ENCODE measurements around the gene SLC10A1.
A peak's percentile ranks its signal among the peaks of the same experiment; 100 is the strongest.
"Not testable (repeated sequence)": the region's sequence is repeated elsewhere in the genome, so short reads cannot be mapped to it uniquely, and the experiment has no call there.

The SLC10A1 gene

DNA sequence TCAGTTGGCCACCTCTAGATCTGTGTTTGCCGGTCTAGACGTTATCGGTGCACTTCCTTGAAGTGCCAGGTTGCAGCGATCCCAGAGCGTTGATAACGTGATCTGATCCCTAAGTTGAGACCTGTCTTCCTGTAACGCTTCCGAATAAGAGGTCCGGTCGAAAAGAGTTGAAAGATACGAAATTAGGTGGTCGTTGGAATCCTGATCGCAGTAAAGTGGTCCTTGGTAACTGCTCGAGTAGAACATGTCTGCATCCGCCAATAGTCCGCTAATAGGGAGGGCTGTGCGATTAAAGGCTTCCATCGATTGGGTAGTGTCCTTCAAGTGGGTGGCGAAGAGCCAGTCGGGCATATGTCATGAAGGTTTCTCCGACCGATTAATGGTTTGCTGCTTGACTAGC is 27.4 kb downstream of the SLC10A1 start:
- DNase-seq (ENCODE audit: low spot score), result no peak

DNA sequence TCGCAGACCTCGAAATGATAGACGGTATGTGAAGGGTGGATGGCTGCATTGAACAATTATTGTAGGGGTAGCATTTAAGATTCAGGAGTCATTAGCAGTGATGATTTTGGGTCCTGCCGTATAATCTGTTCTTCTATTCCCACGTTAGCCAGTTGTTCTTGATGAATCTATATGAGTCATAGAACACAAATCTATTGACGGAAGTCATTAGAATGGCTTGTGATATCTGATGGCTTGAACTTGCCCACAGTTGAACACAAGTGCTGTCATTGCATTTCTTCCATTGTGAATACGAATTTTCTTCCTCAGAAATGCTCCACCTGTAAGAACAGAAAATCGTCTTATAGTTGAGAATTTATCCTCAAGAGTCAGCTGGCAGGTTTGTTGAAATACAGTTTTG is 28.2 kb downstream of the SLC10A1 start:
- peak; percentile 78 for DNase-seq (ENCODE audit: low spot score)

GRCh38 chr14:69767369-69767999 is 29.6 kb downstream of the SLC10A1 start:
- peak; percentile 90 for DNase-seq (ENCODE audit: low spot score)

- peak; percentile 96 for DNase-seq (ENCODE audit: low spot score)
Measured at GRCh38 chr14:69766984-69767368, 30.1 kb downstream of the SLC10A1 start, which contains the start of gene SRSF5. Gene SRSF5, plus strand, starts transcription at chr14:69767142. Its CDS starts 1,015 bp downstream, at chr14:69768157.

- DNase-seq (ENCODE audit: low spot score), result peak; percentile 53
Measured at GRCh38 chr14:69763761-69764510, 33.1 kb downstream of the SLC10A1 start.

DNA sequence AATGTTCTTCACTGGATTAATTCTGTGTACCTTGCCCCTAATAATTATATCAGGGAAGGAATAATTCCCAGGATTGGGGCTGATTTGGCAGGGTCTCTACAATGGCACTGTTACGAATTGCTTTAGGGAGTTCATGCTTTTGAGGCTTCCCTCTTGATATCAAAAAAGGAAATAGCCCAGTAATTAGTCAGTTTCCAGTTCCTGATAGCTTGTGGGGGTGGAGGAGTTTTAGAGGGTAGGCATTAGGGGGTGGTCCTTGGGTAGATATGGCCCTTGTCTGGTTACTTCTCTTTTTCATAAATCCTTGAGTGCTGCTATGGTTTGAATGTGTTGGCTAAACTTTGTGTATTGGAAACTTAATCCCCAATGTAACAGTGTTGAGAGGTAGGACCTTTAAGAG is 36.2 kb downstream of the SLC10A1 start:
- no peak for DNase-seq (ENCODE audit: low spot score)

- DNase-seq (ENCODE audit: low spot score), result no peak
Measured at GRCh38 chr14:69756298-69756697, 40.7 kb downstream of the SLC10A1 start.

DNA sequence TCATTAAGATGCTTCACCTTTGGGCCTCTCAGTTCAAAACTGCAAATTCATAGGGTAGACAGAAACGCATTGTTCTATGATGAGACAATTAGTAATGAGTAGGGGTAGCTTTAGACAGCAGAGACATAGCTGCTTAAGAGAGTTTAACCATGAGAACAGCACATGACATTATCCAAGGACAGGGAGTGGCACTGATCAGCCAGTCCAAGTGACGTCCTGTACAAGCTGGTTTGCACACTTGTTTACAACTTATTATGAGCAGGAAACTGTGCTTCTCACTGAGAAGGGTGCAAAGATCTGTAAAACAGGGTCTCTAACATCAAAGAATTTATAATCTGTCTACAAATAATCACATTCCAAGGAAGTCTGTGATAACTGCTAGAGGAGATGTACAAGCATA is 41.3 kb downstream of the SLC10A1 start:
- no peak for DNase-seq (ENCODE audit: low spot score)

DNA sequence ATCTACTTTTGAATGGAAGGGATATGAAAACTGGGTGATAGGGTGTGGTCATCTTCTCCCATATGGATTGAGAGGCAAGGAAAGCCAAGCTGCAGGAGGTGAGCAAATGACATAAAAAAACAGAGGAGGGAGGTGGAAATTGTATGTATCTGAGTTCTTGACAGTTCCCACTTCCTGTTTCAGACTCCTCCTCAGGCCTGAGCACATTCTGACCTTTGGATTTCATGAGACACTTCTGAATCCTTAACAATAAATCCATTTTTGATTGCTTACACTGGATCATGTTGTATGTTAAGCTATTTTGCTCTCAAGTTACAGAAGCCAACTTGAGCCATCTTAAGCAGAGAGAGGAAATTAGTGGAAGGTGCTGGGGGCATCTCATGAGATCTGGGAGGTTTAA is 41.7 kb downstream of the SLC10A1 start:
- no peak for DNase-seq (ENCODE audit: low spot score)

GRCh38 chr14:69754487-69754886 is 42.6 kb downstream of the SLC10A1 start:
- no peak for DNase-seq (ENCODE audit: low spot score)

DNA sequence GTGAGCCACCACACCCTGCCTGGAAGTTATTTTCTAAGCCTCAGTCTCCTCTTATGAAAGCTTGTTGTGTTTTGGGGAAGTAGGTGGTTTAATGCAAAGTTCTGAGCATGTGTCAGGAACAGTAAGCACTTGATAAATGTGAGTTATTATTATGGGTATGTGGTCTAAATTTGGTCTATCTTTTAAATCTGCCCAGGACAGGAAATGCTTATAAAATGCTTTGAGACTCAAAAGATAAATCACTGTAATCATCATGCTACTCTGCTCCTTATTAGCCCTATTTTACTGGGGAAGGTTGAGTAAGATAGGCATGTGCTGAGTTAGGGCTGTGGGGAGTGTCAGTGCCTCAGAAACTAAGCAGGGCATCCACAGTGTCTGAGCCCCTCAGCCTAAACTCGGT is 43.2 kb downstream of the SLC10A1 start:
- DNase-seq (ENCODE audit: low spot score), result no peak

GRCh38 chr14:69752773-69753172 is 44.3 kb downstream of the SLC10A1 start:
- DNase-seq (ENCODE audit: low spot score), result no peak

- DNase-seq (ENCODE audit: low spot score), result no peak
Measured at GRCh38 chr14:69750495-69750894, 46.5 kb downstream of the SLC10A1 start.

- no peak for DNase-seq (ENCODE audit: low spot score)
Measured at GRCh38 chr14:69749956-69750355, 47.1 kb downstream of the SLC10A1 start.

- no peak for DNase-seq (ENCODE audit: low spot score)
Measured at GRCh38 chr14:69741055-69741454, 56.0 kb downstream of the SLC10A1 start.

GRCh38 chr14:69736405-69736804 is 60.6 kb downstream of the SLC10A1 start:
- DNase-seq (ENCODE audit: low spot score), result not testable (repeated sequence)

DNA sequence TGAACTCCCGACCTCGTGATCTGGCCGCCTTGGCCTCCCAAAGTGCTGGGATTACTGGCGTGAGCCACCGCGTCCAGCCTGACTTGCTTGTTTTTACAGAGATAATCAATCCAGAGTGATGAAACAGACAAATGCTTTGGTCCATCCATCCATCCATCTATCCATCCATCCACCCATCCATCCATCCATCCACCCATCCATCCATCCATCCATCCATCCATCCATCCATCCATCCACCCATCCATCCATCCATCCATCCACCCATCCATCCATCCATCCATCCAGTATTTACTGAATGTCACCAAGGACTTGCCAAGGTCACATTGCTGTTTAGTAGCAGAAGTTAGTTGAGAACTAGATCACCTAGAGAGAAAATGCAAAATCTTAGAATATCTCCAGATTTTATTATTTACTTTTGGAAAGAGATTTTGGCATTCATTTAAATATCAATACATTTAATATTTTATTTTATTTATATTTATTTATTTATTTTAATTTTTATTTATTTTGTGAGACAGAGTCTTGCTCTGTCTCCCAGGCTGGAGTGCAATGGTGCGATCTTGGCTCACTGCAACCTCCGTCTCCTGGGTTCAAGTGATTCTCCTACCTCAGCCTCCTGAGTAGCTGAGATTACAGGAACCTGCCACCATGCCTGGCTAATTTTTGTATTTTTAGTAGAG is 65.0 kb downstream of the SLC10A1 start:
- not testable (repeated sequence) for DNase-seq (ENCODE audit: low spot score)

- DNase-seq (ENCODE audit: low spot score), result no peak
Measured at GRCh38 chr14:69727860-69728259, 69.2 kb downstream of the SLC10A1 start.

DNA sequence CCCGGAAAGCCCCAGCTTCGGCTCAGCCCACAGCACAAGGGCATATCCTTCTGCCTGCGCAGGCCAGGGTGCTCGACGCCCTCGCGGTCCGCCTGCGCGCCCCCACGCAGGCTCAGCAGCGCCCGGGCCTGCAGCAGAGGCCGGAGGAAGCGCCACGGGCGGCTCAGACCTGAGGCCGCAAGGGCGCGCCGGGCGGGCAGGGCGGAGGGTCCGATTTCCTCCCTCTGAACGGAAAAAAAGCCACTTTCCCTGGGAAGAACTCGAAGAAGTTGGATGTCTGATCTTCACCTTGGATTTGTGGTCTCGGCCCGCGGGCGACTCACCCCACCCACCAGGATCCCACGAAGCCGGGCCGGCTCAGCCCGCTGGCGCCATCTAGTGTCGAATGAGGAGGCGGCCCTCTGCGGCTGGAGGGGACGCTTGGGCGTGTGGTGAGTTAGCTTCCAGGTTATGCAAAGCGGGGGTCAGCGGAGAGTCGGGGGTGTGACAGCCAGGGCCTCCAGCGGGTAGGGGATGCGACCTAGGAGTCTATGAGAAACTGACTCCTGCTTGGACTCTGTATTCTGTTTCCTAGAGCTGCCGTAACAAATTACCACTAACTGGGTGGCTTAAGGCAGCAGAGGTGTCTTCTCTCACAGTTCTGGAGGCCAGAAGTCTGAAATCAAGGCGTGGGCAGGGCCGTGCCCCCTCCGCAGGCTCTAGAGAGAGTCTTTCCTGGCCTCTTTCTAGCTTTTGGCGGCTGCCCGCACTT is 70.1 kb downstream of the SLC10A1 start:
- DNase-seq (ENCODE audit: low spot score), result peak; percentile 64
